ENCODE results near the gene FIGN. TPM values are rescaled to one million over a fixed set of nuclear protein-coding genes. Genes with fewer than 3 reads are reported as not detected.

FIGN gene
- total RNA-seq, 1 experiment from 2014 or later, result not detected

GRCh38 chr2:163626639-163627109 is 109.1 kb downstream of the FIGN start:
- TF ChIP-seq CTCF (IDR thresholded peaks at IDR 0.05 in 2 of 3, conservative IDR thresholded peaks at IDR 0.05 in 1 of 3; ENCODE audit: borderline replicate concordance in 1 of 3, insufficient read depth in 1 of 3, low read depth in 2 of 3, low read length in 2 of 3) (no peak), EZH2phosphoT487 (IDR thresholded peaks at IDR 0.05; ENCODE audit: borderline replicate concordance) (no peak), POLR2A (IDR thresholded peaks at IDR 0.05; ENCODE audit: borderline replicate concordance, extremely low read depth, insufficient read depth, insufficient read length) (no peak), REST (IDR thresholded peaks at IDR 0.05; ENCODE audit: low read depth) (no peak), SRF (IDR thresholded peaks at IDR 0.05; ENCODE audit: low read depth) (no peak), CBX3 (IDR thresholded peaks at IDR 0.05; ENCODE audit: low read depth) (no peak), ELF1 (IDR thresholded peaks at IDR 0.05; ENCODE audit: borderline replicate concordance, low read depth) (no peak), YY1 (IDR thresholded peaks at IDR 0.05; ENCODE audit: extremely low read depth, insufficient replicate concordance, low read depth, low read length) (no peak), CEBPB (IDR thresholded peaks at IDR 0.05; ENCODE audit: low read depth) (no peak), ZBTB33 (IDR thresholded peaks at IDR 0.05; ENCODE audit: extremely low read depth, insufficient replicate concordance, low read length) (no peak), JUND (IDR thresholded peaks at IDR 0.05) (no peak)
- Histone ChIP-seq H3K36me3 (ENCODE audit: control insufficient read depth in 1 of 2, insufficient read depth in 2 of 2, low read length in 2 of 2) (no peaks in the 10 kb centered on the region), H3K9me3 (ENCODE audit: control insufficient read depth in 1 of 2, insufficient read depth in 1 of 2, low read depth in 1 of 2, low read length in 2 of 2) (no peaks in the 10 kb centered on the region), H3K9me2 (ENCODE audit: insufficient read depth) (no peaks in the 10 kb centered on the region), H3K79me2 (ENCODE audit: insufficient read depth, low read length) (no peaks in the 10 kb centered on the region), H3K27ac (ENCODE audit: low read depth, low read length) (no peak overlapping the region), H3K27me3 (ENCODE audit: insufficient read depth, low read length) (0 out of 2 replicates have a peak, but pooled peaks cover 5% of the 10 kb centered on the region), H4K20me1 (ENCODE audit: insufficient read depth) (no peaks in the 10 kb centered on the region), H2AFZ (ENCODE audit: low read depth, low read length, poor library complexity, severe bottlenecking) (no peak overlapping the region), H3K9ac (ENCODE audit: low read length) (no peak overlapping the region), H3K4me3 (replicated peaks in 1 of 2; ENCODE audit: low read depth in 1 of 2, low read length in 2 of 2) (no peak overlapping the region), H3K4me1 (ENCODE audit: control insufficient read depth in 1 of 2, insufficient read depth in 2 of 2, low read length in 2 of 2) (no peaks in the 10 kb centered on the region), H3K4me2 (ENCODE audit: low read length) (no peak overlapping the region)
- DNase-seq (ENCODE audit: low read depth, low spot score) (no peak), ATAC-seq (no peak)
- RAD21 ChIA-PET (ENCODE audit: low non-redundant PET in 1 of 2, low total read pairs in 2 of 2, uncharacterized antibody in 2 of 2, unreplicated experiment in 2 of 2), result no interaction called here
- CTCF ChIA-PET, result no interaction called here
- no TSS peak for BruUV-seq (replicated peaks)
- intact Hi-C loops (cut with micrococcal nuclease), result no loop called here
- POLR2A ChIA-PET, result no interaction called here

Measured in HCT116 (cell line).